MM.1S (cell line): ENCODE data around the gene HSP90AB1.

Source experiments
- DNase-seq: peaks from one replicate; pipeline ENCODE4 v3.0.0-alpha.2; 2015
- H2AFZ ChIP-seq: fragments of 300-600 bp; sonication (generic); 2 replicates; pipeline ENCODE4 v1.6.0; 2016; ENCODE audit warnings: antibody characterized with exemption, low read length
- H3F3A ChIP-seq: fragments of 300-600 bp; sonication (generic); 2 replicates; pipeline ENCODE4 v1.6.1; 2016; ENCODE audit warnings: mild to moderate bottlenecking, antibody characterized with exemption, low read length, moderate library complexity, mixed read lengths; ENCODE audit not compliant: insufficient read depth
- H3K27ac ChIP-seq: fragments of 300-600 bp; sonication (generic); 2 replicates; pipeline ENCODE4 v1.5.1; 2016; ENCODE audit warnings: mild to moderate bottlenecking, low read length
- H3K27me3 ChIP-seq: fragments of 300-600 bp; sonication (generic); replicated peaks from 2 replicates; pipeline ENCODE4 v1.6.0; 2016; ENCODE audit warnings: low read length; ENCODE audit not compliant: insufficient read depth
- H3K36me3 ChIP-seq: fragments of 300-600 bp; sonication (generic); replicated peaks from 2 replicates; pipeline ENCODE4 v1.6.1; 2016; ENCODE audit warnings: mild to moderate bottlenecking, low read length, mixed read lengths; ENCODE audit not compliant: insufficient read depth
- H3K4me1 ChIP-seq: fragments of 300-600 bp; sonication (generic); 2 replicates; pipeline ENCODE4 v1.6.1; 2016; ENCODE audit warnings: low read length, mixed read lengths
- H3K4me2 ChIP-seq: fragments of 300-600 bp; sonication (generic); 2 replicates; pipeline ENCODE4 v1.6.0; 2016; ENCODE audit warnings: low read depth, low read length
- H3K4me3 ChIP-seq: fragments of 300-600 bp; sonication (generic); 2 replicates; pipeline ENCODE4 v1.5.1; 2016; ENCODE audit warnings: low read length, mixed read lengths
- H3K79me2 ChIP-seq: fragments of 300-600 bp; sonication (generic); 2 replicates; pipeline ENCODE4 v1.6.1; 2016; ENCODE audit warnings: mixed run types, low read length, mixed read lengths
- H3K9ac ChIP-seq: fragments of 300-600 bp; sonication (generic); 2 replicates; pipeline ENCODE4 v1.6.1; 2016; ENCODE audit warnings: low read length, mixed read lengths
- H3K9me2 ChIP-seq: fragments of 300-600 bp; sonication (generic); replicated peaks from 2 replicates; pipeline ENCODE4 v1.6.1; 2016; ENCODE audit warnings: mild to moderate bottlenecking, low read length, mixed read lengths; ENCODE audit not compliant: insufficient read depth
- H3K9me3 ChIP-seq: fragments of 300-600 bp; sonication (generic); replicated peaks from 2 replicates; pipeline ENCODE4 v1.6.1; 2016; ENCODE audit warnings: mild to moderate bottlenecking, low read length, mixed read lengths; ENCODE audit not compliant: insufficient read depth
- H4K20me1 ChIP-seq: fragments of 300-600 bp; sonication (generic); 2 replicates; pipeline ENCODE4 v1.6.1; 2016; ENCODE audit warnings: mild to moderate bottlenecking, low read length, moderate library complexity, mixed read lengths; ENCODE audit not compliant: insufficient read depth
- CTCF ChIP-seq: fragments of 300-600 bp; sonication (generic); IDR thresholded peaks from 2 replicates; pipeline ENCODE4 v1.5.1; 2016; ENCODE audit warnings: antibody characterized with exemption, low read length, mixed read lengths
- EZH2 ChIP-seq: fragments of 300-600 bp; sonication (generic); optimal IDR thresholded peaks from 2 replicates; pipeline ENCODE3; 2017; ENCODE audit warnings: low read depth, mild to moderate bottlenecking, antibody characterized with exemption, low read length, mixed read lengths
- EZH2phosphoT487 ChIP-seq: fragments of 300-600 bp; sonication (generic); IDR thresholded peaks from 2 replicates; pipeline ENCODE4 v1.6.1; 2018; ENCODE audit warnings: antibody characterized with exemption, low read length

Gene HSP90AB1

GRCh38 chr6:44302856-44303255 is 56.0 kb downstream of the HSP90AB1 start:
- Histone ChIP-seq H3K9me3 (no peaks in the 10 kb centered on the region), H2AFZ (no peak overlapping the region), H4K20me1 (no peaks in the 10 kb centered on the region), H3K4me3 (no peak overlapping the region), H3K36me3 (no peaks in the 10 kb centered on the region), H3K27ac (no peak overlapping the region), H3K4me1 (no peaks in the 10 kb centered on the region), H3F3A (no peaks in the 10 kb centered on the region), H3K27me3 (no peaks in the 10 kb centered on the region), H3K9me2 (no peaks in the 10 kb centered on the region), H3K9ac (no peak overlapping the region), H3K4me2 (no peak overlapping the region), H3K79me2 (no peaks in the 10 kb centered on the region)
- DNase-seq = no peak
- TF ChIP-seq EZH2 (no peak), EZH2phosphoT487 (no peak), CTCF (no peak)
